HEK293T (cell line): ENCODE results near the gene ZNF511.

Source experiments
- CTCF ChIA-PET: fragments of 350-600 bp; formaldehyde crosslinking; extraction: SDS; loops from one replicate; lab custom pipeline; 2021; ENCODE audit warnings: antibody characterized with exemption, inconsistent platforms; lab: Yijun Ruan, JAX
- POLR2A ChIA-PET: fragments of 350-600 bp; formaldehyde crosslinking; extraction: SDS; loops from one replicate; lab custom pipeline; 2020; ENCODE audit warnings: antibody characterized with exemption, inconsistent platforms; lab: Yijun Ruan, JAX
- DNase-seq: peaks from one replicate; pipeline ENCODE4 v3.0.0; 2012; ENCODE audit warnings: mixed read lengths; ENCODE audit errors: extremely low spot score
- ARNT ChIP-seq: fragments of 450-650 bp; IDR thresholded peaks from 2 replicates; pipeline ENCODE4 v1.6.1; 2017; ENCODE audit warnings: mild to moderate bottlenecking
- BHLHE40 ChIP-seq: fragments of 450-650 bp; IDR thresholded peaks from 2 replicates; pipeline ENCODE4 v1.6.1; 2016; ENCODE audit warnings: mild to moderate bottlenecking, moderate library complexity, borderline replicate concordance
- CTBP1 ChIP-seq: fragments of 450-650 bp; IDR thresholded peaks from 2 replicates; pipeline ENCODE4 v1.6.1; 2016; ENCODE audit warnings: borderline replicate concordance
- ELF4 ChIP-seq: fragments of 450-650 bp; IDR thresholded peaks from 2 replicates; pipeline ENCODE4 v1.6.1; 2017; ENCODE audit warnings: antibody characterized with exemption
- FOXA1 ChIP-seq: fragments of 450-650 bp; IDR thresholded peaks from 2 replicates; pipeline ENCODE4 v1.6.1; 2016; ENCODE audit warnings: mild to moderate bottlenecking
- FOXK2 ChIP-seq: fragments of 450-650 bp; IDR thresholded peaks from 2 replicates; pipeline ENCODE4 v1.6.1; 2016; ENCODE audit warnings: mild to moderate bottlenecking
- FOXM1 ChIP-seq: fragments of 450-650 bp; IDR thresholded peaks from 2 replicates; pipeline ENCODE4 v1.6.1; 2017; ENCODE audit warnings: mild to moderate bottlenecking, borderline replicate concordance
- HDGF ChIP-seq: fragments of 450-650 bp; IDR thresholded peaks from 2 replicates; pipeline ENCODE4 v1.6.1; 2017; ENCODE audit warnings: antibody characterized with exemption, borderline replicate concordance
- L3MBTL2 ChIP-seq: fragments of 450-650 bp; conservative IDR thresholded peaks from 2 replicates; pipeline ENCODE4 v1.6.1; 2016; ENCODE audit warnings: mild to moderate bottlenecking
- LEF1 ChIP-seq: fragments of 450-650 bp; IDR thresholded peaks from 2 replicates; pipeline ENCODE4 v1.6.1; 2017; ENCODE audit warnings: mild to moderate bottlenecking, borderline replicate concordance
- NFRKB ChIP-seq: fragments of 450-650 bp; IDR thresholded peaks from 2 replicates; pipeline ENCODE4 v1.6.1; 2016; ENCODE audit warnings: mild to moderate bottlenecking, moderate library complexity
- SP1 ChIP-seq: fragments of 450-650 bp; IDR thresholded peaks from 2 replicates; pipeline ENCODE4 v1.6.1; 2017
- SUZ12 ChIP-seq: fragments of 450-650 bp; IDR thresholded peaks from 2 replicates; pipeline ENCODE4 v1.6.1; 2016; ENCODE audit warnings: mild to moderate bottlenecking
- TARDBP ChIP-seq: fragments of 450-650 bp; IDR thresholded peaks from 2 replicates; pipeline ENCODE4 v1.6.1; 2016
- ZNF384 ChIP-seq: fragments of 450-650 bp; IDR thresholded peaks from 2 replicates; pipeline ENCODE4 v1.6.1; 2016
- TF ChIP-seq, protein P1 (sequence below): fragments of 450-650 bp; IDR thresholded peaks from 2 replicates; pipeline ENCODE4 v1.6.1; 2016

ZNF511 gene

DNA sequence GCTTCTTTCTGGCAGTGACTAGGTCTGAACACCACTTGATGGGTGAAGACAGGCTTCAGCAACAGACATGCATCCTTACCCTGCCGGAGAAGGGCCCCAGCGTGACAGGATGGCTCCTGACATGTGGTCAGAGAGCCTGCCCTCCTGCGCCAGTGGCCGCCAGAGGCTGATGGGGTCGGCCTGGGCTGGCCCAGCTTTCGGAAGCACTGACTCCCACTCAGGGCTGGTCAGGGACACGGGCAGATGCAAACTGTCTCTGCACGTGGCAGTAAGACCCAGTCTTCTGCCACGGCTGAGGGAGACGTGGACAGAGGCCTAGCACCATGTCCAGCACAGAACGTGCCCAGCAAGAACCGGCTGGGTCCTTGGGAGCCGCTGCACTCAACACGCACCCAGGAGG is 10.2 kb upstream of the ZNF511 start:
- no peak for DNase-seq
- CTCF ChIA-PET, result no interaction called here

DNA sequence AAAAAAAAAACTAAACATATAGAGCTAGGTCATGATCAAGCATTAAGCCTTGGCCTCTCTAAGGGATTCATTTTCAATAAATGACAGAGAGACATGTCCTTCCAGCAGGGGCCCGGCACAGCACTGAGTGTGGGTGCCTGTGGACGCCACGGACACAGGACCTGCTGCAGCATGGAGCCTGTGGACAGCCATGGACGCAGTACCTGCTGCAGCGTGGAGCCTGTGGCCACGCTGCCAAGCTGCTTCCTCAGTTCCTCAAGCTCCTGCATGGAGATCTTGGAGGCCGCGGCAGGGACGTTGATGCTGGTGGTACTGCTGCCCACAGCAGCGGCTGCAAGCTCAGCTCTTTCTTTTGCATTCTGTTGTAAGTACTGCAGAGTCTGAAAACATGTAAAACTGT is 9.5 kb upstream of the ZNF511 start:
- ChIA-PET CTCF (no interaction called here), POLR2A (no interaction called here)
- no peak for DNase-seq
- no peak for TF ChIP-seq LEF1
- TF ChIP-seq TARDBP, result no peak
- TF ChIP-seq ELF4, result no peak
- no peak for TF ChIP-seq FOXK2
- no peak for TF ChIP-seq ZNF384
- no peak for TF ChIP-seq HDGF
- TF ChIP-seq FOXA1, result no peak
- TF ChIP-seq CTBP1, result no peak
- no peak for TF ChIP-seq SUZ12
- no peak for TF ChIP-seq NFRKB
- TF ChIP-seq SP1, result no peak
- no peak for TF ChIP-seq BHLHE40
- TF ChIP-seq FOXM1, result no peak
- TF ChIP-seq ARNT, result no peak
- TF ChIP-seq, protein P1, sequence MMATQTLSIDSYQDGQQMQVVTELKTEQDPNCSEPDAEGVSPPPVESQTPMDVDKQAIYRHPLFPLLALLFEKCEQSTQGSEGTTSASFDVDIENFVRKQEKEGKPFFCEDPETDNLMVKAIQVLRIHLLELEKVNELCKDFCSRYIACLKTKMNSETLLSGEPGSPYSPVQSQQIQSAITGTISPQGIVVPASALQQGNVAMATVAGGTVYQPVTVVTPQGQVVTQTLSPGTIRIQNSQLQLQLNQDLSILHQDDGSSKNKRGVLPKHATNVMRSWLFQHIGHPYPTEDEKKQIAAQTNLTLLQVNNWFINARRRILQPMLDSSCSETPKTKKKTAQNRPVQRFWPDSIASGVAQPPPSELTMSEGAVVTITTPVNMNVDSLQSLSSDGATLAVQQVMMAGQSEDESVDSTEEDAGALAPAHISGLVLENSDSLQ, result no peak
- no peak for TF ChIP-seq L3MBTL2

More for the DNA sequence above, 10.2 kb upstream of the ZNF511 start:
- no peak for TF ChIP-seq ARNT
- TF ChIP-seq, protein P1, result no peak
- no peak for TF ChIP-seq SUZ12
- no peak for TF ChIP-seq TARDBP
- TF ChIP-seq FOXK2, result no peak
- no peak for TF ChIP-seq FOXM1
- POLR2A ChIA-PET, result no interaction called here

DNA sequence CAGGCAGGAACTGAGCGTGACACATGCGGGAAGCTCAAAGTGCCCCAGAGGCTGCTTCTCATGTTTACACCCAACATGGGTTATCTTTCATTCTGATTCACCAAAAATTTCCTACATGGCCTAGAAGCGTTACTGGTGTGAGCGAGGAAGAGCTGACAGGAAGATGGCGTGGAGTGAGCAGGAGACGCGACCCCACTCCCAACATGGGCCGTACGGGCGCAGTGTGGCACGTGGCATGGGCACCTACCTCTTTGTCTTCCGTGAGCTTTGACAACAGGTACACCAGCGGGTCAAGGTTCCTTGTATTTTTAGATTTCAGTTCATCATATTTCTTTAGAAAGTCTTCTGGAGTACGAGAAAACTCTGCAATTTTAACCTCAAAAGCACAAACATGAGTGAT is 9.0 kb upstream of the ZNF511 start:
- no peak for DNase-seq
- ChIA-PET POLR2A (no interaction called here), CTCF (no interaction called here)
- TF ChIP-seq FOXM1 (no peak), TARDBP (no peak), FOXA1 (no peak), LEF1 (no peak), CTBP1 (no peak), ZNF384 (no peak), SP1 (no peak), BHLHE40 (no peak), ARNT (no peak), FOXK2 (no peak), HDGF (no peak), ELF4 (no peak), L3MBTL2 (no peak), SUZ12 (no peak), NFRKB (no peak)
- TF ChIP-seq, protein P1, result no peak

DNA sequence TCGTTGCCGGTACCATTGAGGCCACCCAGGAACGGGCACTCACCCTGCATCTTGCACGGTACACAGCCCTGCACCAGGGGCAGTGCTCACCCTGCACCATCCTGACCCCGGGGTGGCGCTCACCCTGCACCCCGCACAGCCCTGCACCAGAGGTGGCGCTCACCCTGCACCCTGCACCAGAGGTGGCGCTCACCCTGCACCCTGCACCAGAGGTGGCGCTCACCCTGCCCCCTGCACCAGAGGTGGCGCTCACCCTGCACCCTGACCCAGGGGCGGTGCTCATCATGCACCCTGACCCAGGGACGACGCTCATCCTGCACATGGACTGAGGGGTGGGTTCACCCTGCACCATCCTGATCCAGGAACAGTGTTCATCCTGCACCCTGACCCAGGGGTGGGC is 6.5 kb upstream of the ZNF511 start:
- ChIA-PET CTCF (no interaction called here), POLR2A (no interaction called here)
- TF ChIP-seq CTBP1 (no peak), BHLHE40 (no peak), FOXA1 (no peak), FOXK2 (no peak), NFRKB (no peak), SP1 (no peak), ARNT (no peak), TARDBP (no peak), HDGF (no peak), FOXM1 (no peak), L3MBTL2 (no peak), LEF1 (no peak)
- no peak for DNase-seq

DNA sequence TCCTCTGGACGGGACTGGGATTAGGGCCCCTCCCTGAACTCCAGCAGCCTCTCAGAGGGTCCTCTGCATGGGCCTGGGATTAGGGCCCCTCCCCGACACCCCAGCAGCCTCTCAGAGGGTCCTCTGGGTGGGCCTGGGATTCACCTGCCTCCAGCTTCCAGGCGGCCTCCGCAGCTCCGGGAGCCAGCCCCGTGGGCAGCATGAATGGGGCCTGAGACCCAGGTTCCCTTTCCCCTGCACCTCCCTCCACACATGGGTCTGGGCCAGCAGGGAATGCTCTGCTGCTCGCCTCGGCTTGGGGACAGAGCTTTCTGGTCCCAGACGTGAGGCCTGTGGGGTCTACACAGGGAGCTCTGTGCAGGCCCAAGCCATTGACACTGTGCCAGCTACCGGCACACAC is 5.5 kb upstream of the ZNF511 start:
- no peak for DNase-seq
- CTCF ChIA-PET, result no interaction called here
- POLR2A ChIA-PET, result no interaction called here
- TF ChIP-seq ZNF384, result no peak
- TF ChIP-seq, protein P1, result no peak
- no peak for TF ChIP-seq ARNT
- no peak for TF ChIP-seq CTBP1
- no peak for TF ChIP-seq LEF1
- TF ChIP-seq L3MBTL2, result no peak
- TF ChIP-seq FOXA1, result no peak
- no peak for TF ChIP-seq FOXM1

DNA sequence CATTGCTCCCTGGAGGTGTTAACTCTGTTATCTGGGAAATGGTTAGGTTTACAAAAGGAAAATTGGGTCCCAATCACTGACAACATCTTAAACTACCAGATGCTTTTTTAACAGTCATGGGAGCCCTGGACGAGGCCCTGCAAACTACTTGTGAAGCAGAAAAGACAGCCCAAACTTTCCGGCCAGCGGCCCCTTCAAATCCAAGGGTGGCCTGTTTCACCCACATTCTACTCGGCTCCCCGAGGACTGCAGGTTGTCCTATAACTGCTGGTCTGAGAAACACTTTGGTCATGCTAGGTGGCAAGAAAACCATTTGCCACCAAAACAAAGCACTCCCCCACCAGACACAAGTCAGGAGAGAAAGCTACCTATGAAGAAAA is 2.6 kb upstream of the ZNF511 start:
- TF ChIP-seq LEF1 (no peak), CTBP1 (no peak), FOXK2 (no peak), SP1 (no peak), SUZ12 (no peak), ELF4 (no peak), HDGF (no peak), L3MBTL2 (no peak), BHLHE40 (no peak), NFRKB (no peak), ZNF384 (no peak), TARDBP (no peak), FOXA1 (no peak), FOXM1 (no peak), ARNT (no peak)
- TF ChIP-seq, protein P1, result no peak
- DNase-seq, result no peak
- ChIA-PET POLR2A (no interaction called here), CTCF (no interaction called here)
